GM10248 (cell line): Measurements from ENCODE around the gene TOR2A.
"Not testable (repeated sequence)": the region's sequence is repeated elsewhere in the genome, so short reads cannot be mapped to it uniquely, and the experiment has no call there.

Experiments
- CTCF ChIA-PET: fragments of 300-600 bp; sonication (Branson Sonifier 250); formaldehyde crosslinking; extraction: SDS; loops from one replicate; lab custom pipeline; 2021; ENCODE audit warnings: antibody characterized with exemption; lab: Yijun Ruan, JAX
- POLR2A ChIA-PET: fragments of 350-650 bp; sonication (Branson Sonifier 250); formaldehyde crosslinking; extraction: SDS; loops from one replicate; lab custom pipeline; 2020; ENCODE audit warnings: antibody characterized with exemption; lab: Yijun Ruan, JAX
- DNase-seq: peaks from one replicate; pipeline ENCODE4 v3.0.0; 2012; ENCODE audit errors: extremely low spot score
- TF ChIP-seq, protein P1 (sequence below): IDR thresholded peaks from 2 replicates; pipeline ENCODE4 v1.5.1; 2012; ENCODE audit warnings: mild to moderate bottlenecking, low read depth; ENCODE audit errors: extremely low read depth, missing control alignments, control extremely low read depth

Gene TOR2A

DNA sequence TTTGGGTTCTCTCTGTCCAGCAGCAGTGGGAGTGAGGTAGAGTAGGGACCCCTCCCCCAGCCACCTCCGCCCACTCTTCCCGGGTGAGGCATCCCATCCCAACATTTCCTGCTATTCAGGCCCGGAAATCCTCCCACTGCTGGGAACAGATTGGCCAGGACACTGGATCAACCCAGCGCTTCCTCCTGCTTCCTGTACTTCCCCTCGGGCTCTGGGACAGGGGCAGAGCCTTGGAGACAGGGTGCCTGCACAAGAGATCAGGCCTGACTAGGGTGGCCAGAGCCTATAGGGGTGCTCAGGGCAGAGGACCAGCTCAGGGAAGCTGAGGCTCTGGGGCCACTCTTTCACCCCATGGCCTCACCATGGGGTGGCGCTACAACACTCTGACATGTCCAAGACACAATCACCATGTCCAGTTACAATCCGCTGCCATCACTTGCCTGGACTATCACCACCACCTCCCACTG lies 28.9 kb upstream of the TOR2A start:
- DNase-seq, result peak; percentile 45
- TF ChIP-seq, protein P1, sequence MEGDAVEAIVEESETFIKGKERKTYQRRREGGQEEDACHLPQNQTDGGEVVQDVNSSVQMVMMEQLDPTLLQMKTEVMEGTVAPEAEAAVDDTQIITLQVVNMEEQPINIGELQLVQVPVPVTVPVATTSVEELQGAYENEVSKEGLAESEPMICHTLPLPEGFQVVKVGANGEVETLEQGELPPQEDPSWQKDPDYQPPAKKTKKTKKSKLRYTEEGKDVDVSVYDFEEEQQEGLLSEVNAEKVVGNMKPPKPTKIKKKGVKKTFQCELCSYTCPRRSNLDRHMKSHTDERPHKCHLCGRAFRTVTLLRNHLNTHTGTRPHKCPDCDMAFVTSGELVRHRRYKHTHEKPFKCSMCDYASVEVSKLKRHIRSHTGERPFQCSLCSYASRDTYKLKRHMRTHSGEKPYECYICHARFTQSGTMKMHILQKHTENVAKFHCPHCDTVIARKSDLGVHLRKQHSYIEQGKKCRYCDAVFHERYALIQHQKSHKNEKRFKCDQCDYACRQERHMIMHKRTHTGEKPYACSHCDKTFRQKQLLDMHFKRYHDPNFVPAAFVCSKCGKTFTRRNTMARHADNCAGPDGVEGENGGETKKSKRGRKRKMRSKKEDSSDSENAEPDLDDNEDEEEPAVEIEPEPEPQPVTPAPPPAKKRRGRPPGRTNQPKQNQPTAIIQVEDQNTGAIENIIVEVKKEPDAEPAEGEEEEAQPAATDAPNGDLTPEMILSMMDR, result peak; percentile 62
- POLR2A ChIA-PET, result no interaction called here
- CTCF ChIA-PET, result interaction anchor here (0.6 to 6.0 kb wide), 11 partner anchors 9 to 157 kb away, joined by 3 to 46 read pairs (median 6); partner anchors contain the start of genes CDK9 and TOR2A

GRCh38 chr9:127762111-127762676 lies 27.1 kb upstream of the TOR2A start:
- CTCF ChIA-PET, result interaction anchor here (2.4 to 6.0 kb wide), 4 partner anchors 8 to 159 kb away, joined by 10 to 46 read pairs (median 14); partner anchors contain the start of genes CDK9 and TOR2A
- no peak for DNase-seq
- TF ChIP-seq, protein P1, result no peak
- POLR2A ChIA-PET, result no interaction called here

- DNase-seq, result no peak
- TF ChIP-seq, protein P1, result no peak
- POLR2A ChIA-PET, result no interaction called here
- CTCF ChIA-PET, result interaction anchor here (3.0 to 3.2 kb wide), 2 partner anchors 9 to 26 kb away, joined by 10 to 14 read pairs; partner anchors contain the start of gene TOR2A
Observed at GRCh38 chr9:127761491-127761956, 26.4 kb upstream of the TOR2A start.

DNA sequence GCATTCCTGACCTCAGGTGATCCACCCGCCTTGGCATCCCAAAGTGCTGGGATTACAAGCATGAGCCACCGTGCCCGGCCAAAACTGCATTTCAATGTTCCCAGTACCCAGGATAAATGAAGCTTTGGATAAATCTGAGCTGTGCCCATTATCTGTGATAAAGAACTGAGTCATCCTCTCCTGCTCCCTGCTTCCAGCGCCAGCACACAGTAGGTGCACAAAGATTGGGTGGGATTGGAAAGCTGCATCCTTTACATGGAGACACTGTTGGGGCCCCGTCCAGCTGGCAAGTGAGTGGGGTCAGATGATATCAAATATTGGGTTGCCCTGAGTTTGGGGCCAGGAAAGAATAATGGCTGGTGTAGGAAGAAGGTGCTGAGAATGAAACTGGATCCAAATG lies 26.0 kb upstream of the TOR2A start:
- CTCF ChIA-PET, result interaction anchor here (1.6 to 3.2 kb wide), 3 partner anchors 9 to 109 kb away, joined by 5 to 14 read pairs (median 10); partner anchors contain the start of gene TOR2A
- DNase-seq, result no peak
- POLR2A ChIA-PET, result no interaction called here
- TF ChIP-seq, protein P1, result no peak

DNA sequence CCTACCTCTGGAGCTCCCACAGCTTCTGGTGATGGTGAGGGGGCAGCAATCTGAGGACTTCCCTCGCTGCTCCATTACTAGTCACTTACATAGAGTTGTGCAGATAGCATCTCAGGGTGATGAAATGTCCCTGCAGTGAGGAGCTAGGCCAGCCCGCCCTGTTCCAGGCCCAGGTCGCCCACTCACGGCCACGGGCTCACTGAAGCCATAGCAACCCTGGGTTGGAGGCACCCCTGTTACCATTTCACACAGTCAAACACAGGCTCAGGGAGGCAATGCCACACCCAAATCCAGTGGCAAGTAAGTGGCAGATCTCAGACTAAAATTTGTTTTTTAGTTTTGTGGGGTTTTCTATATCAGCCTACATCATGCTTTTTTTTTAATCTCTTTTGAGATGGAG lies 23.7 kb upstream of the TOR2A start:
- TF ChIP-seq, protein P1, result no peak
- DNase-seq, result no peak
- ChIA-PET CTCF (no interaction called here), POLR2A (interaction anchor here (0.6 kb wide), 1 partner anchor 158 kb away, joined by 3 read pairs; the partner anchor contains the start of gene ST6GALNAC4)

DNA sequence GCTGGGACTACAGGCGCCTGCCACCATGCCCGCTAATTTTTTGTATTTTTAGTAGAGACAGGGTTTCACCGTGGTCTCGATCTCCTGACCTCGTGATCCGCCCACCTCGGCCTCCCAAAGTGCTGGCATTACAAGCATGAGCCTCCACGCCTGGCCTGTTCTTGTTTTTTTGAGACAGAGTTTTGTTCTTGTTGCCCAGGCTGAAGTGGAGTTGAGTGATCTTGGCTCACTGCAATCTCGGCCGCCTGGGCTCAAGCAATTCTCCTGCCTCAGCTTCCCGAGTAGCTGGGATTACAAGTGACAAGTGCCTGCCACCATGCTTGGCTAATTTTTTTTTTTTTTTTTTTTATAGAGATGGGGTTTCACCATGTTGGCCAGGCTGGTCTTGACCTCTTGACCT lies 21.7 kb upstream of the TOR2A start:
- not testable (repeated sequence) for DNase-seq
- CTCF ChIA-PET, result interaction anchor here (1.5 to 2.9 kb wide), 2 partner anchors 13 to 22 kb away, joined by 3 to 11 read pairs; partner anchors contain the start of gene TOR2A

GRCh38 chr9:127756233-127756632 lies 21.1 kb upstream of the TOR2A start:
- TF ChIP-seq, protein P1, result no peak
- no peak for DNase-seq
- POLR2A ChIA-PET, result no interaction called here
- CTCF ChIA-PET, result interaction anchor here (1.1 to 2.9 kb wide), 3 partner anchors 11 to 21 kb away, joined by 3 to 11 read pairs (median 3); partner anchors contain the start of gene TOR2A

More for the DNA sequence above, 21.7 kb upstream of the TOR2A start:
- POLR2A ChIA-PET, result not testable (repeated sequence)
